Activated CD8-positive, alpha-beta memory T cell treated with anti-CD3 and anti-CD28 coated beads, Interleukin-2, amount 10 ng/mL, durations not matched to agents 7 days and 5 days (primary cell): ENCODE measurements around the gene ART4. TPM values are rescaled to one million over a fixed set of nuclear protein-coding genes. Genes with fewer than 3 reads are reported as not detected.

Experiments
- ATAC-seq: fragments of 150-1000 bp; cut with Tn5 transposase; one replicate; pipeline ENCODE4 v1.10.0; 2021; ENCODE audit warnings: moderate library complexity
- CTCF ChIA-PET: fragments of 350-600 bp; sonication (Branson Sonifier 250); formaldehyde crosslinking; loops from one replicate; lab custom pipeline; 2021; ENCODE audit warnings: antibody characterized with exemption; lab: Charles Lee
- DNase-seq: peaks from one replicate; pipeline ENCODE4 v3.0.0-alpha.2; 2020
- H3K27ac Mint-ChIP-seq: one replicate; pipeline ENCODE4 v1.8.0; 2021; ENCODE audit warnings: mild to moderate bottlenecking, mixed read lengths
- H3K27me3 Mint-ChIP-seq: one replicate; pipeline ENCODE4 v1.8.0; 2021; ENCODE audit warnings: mixed read lengths
- H3K36me3 Mint-ChIP-seq: one replicate; pipeline ENCODE4 v1.8.0; 2021; ENCODE audit warnings: mild to moderate bottlenecking, mixed read lengths
- H3K4me1 Mint-ChIP-seq: one replicate; pipeline ENCODE4 v1.8.0; 2021; ENCODE audit warnings: mixed read lengths
- H3K4me3 Mint-ChIP-seq: one replicate; pipeline ENCODE4 v1.8.0; 2021; ENCODE audit warnings: mild to moderate bottlenecking, moderate library complexity, mixed read lengths
- H3K9me3 Mint-ChIP-seq: one replicate; pipeline ENCODE4 v1.8.0; 2022; ENCODE audit warnings: low read depth, mixed read lengths
- total RNA-seq, 2 experiments: library from RNA; stranded (reverse); gene quantifications; one replicate each; pipeline ENCODE4 v1.2.3, GENCODE V29; 2021

ART4 gene
- total RNA-seq, 2 experiments from 2014 or later: not detected

- DNase-seq (no peak), ATAC-seq (no peak)
- H3K27ac Mint-ChIP-seq: no peak overlapping the region
- no peaks in the 10 kb centered on the region for H3K27me3 Mint-ChIP-seq
- CTCF ChIA-PET: no interaction called here
- H3K36me3 Mint-ChIP-seq: peaks cover 49% of the 10 kb centered on the region
- H3K4me1 Mint-ChIP-seq: peaks cover 5% of the 10 kb centered on the region
- H3K9me3 Mint-ChIP-seq: no peaks in the 10 kb centered on the region
- H3K4me3 Mint-ChIP-seq: no peak overlapping the region
These were observed 57.8 kb downstream of the ART4 start for GRCh38 chr12:14785568-14785967.

DNA sequence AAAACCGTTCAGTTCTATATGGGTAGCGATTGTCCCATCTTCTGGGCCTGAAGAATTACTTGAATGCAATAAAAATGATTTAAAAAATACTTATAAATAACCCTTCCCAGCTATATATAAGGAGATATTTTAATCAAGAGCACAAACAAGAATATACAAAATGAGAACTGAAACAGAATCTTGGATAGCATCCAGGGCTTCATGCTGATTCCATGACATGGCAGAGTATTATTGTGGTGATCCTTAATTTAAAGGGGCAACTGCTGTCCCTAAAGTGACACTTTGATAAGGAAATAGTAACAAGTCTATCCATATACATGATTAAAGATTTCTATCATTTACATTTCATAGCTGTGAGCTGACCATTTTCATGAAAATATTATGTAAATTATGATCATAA is 58.9 kb downstream of the ART4 start:
- H3K27ac Mint-ChIP-seq: no peak overlapping the region
- DNase-seq (no peak), ATAC-seq (no peak)
- peaks cover 10% of the 10 kb centered on the region for H3K4me1 Mint-ChIP-seq
- CTCF ChIA-PET: interaction anchor here (1.0 kb wide), 1 partner anchor 211 kb away, joined by 3 read pairs; no protein-coding TSS in a partner anchor
- no peaks in the 10 kb centered on the region for H3K27me3 Mint-ChIP-seq
- no peaks in the 10 kb centered on the region for H3K9me3 Mint-ChIP-seq
- no peak overlapping the region for H3K4me3 Mint-ChIP-seq
- H3K36me3 Mint-ChIP-seq: peaks cover 38% of the 10 kb centered on the region

- CTCF ChIA-PET: interaction anchor here (1.2 kb wide), 1 partner anchor 20 kb away, joined by 3 read pairs; no protein-coding TSS in a partner anchor
- ATAC-seq (no peak), DNase-seq (no peak)
- H3K4me1 Mint-ChIP-seq: peaks cover 11% of the 10 kb centered on the region
- H3K27ac Mint-ChIP-seq: no peak overlapping the region
- H3K4me3 Mint-ChIP-seq: no peak overlapping the region
- H3K27me3 Mint-ChIP-seq: no peaks in the 10 kb centered on the region
- H3K36me3 Mint-ChIP-seq: peaks cover 27% of the 10 kb centered on the region
- no peaks in the 10 kb centered on the region for H3K9me3 Mint-ChIP-seq
These were observed 60.6 kb downstream of the ART4 start for GRCh38 chr12:14782756-14783155.

GRCh38 chr12:14781563-14781962 is 61.8 kb downstream of the ART4 start:
- DNase-seq (no peak), ATAC-seq (no peak)
- CTCF ChIA-PET: interaction anchor here (0.9 to 1.2 kb wide), 3 partner anchors 9 to 214 kb away, joined by 3 read pairs; no protein-coding TSS in a partner anchor
- Mint-ChIP-seq H3K27me3 (no peaks in the 10 kb centered on the region), H3K9me3 (no peaks in the 10 kb centered on the region), H3K4me3 (no peak overlapping the region), H3K27ac (no peak overlapping the region), H3K4me1 (peaks cover 15% of the 10 kb centered on the region), H3K36me3 (peaks cover 17% of the 10 kb centered on the region)

GRCh38 chr12:14780859-14781258 is 62.5 kb downstream of the ART4 start:
- DNase-seq (no peak), ATAC-seq (no peak)
- no peaks in the 10 kb centered on the region for H3K27me3 Mint-ChIP-seq
- no peaks in the 10 kb centered on the region for H3K9me3 Mint-ChIP-seq
- peaks cover 16% of the 10 kb centered on the region for H3K36me3 Mint-ChIP-seq
- no peak overlapping the region for H3K27ac Mint-ChIP-seq
- CTCF ChIA-PET: interaction anchor here (1.0 kb wide), 2 partner anchors 11 to 13 kb away, joined by 3 read pairs; no protein-coding TSS in a partner anchor
- H3K4me1 Mint-ChIP-seq: peaks cover 22% of the 10 kb centered on the region
- H3K4me3 Mint-ChIP-seq: no peak overlapping the region

GRCh38 chr12:14779834-14780233 is 63.5 kb downstream of the ART4 start:
- no peak overlapping the region for H3K27ac Mint-ChIP-seq
- CTCF ChIA-PET: interaction anchor here (0.6 to 1.0 kb wide), 2 partner anchors 24 to 930 kb away, joined by 3 read pairs; partner anchors contain the start of genes C12orf60 and WBP11
- ATAC-seq: no peak

GRCh38 chr12:14777271-14777670 is 66.1 kb downstream of the ART4 start:
- CTCF ChIA-PET: interaction anchor here (1.2 to 2.1 kb wide), 3 partner anchors 54 to 218 kb away, joined by 4 to 9 read pairs (median 4); no protein-coding TSS in a partner anchor
- H3K9me3 Mint-ChIP-seq: no peaks in the 10 kb centered on the region
- peaks cover 1% of the 10 kb centered on the region for H3K36me3 Mint-ChIP-seq
- DNase-seq (no peak), ATAC-seq (no peak)
- H3K4me1 Mint-ChIP-seq: peaks cover 37% of the 10 kb centered on the region
- H3K4me3 Mint-ChIP-seq: no peak overlapping the region
- H3K27ac Mint-ChIP-seq: no peak overlapping the region
- H3K27me3 Mint-ChIP-seq: no peaks in the 10 kb centered on the region

More at GRCh38 chr12:14779834-14780233, 63.5 kb downstream of the ART4 start:
- no peaks in the 10 kb centered on the region for H3K27me3 Mint-ChIP-seq
- DNase-seq: no peak
- peaks cover 27% of the 10 kb centered on the region for H3K4me1 Mint-ChIP-seq
- H3K36me3 Mint-ChIP-seq: peaks cover 10% of the 10 kb centered on the region
- H3K9me3 Mint-ChIP-seq: no peaks in the 10 kb centered on the region
- no peak overlapping the region for H3K4me3 Mint-ChIP-seq

GRCh38 chr12:14776236-14776961 is 66.9 kb downstream of the ART4 start:
- Mint-ChIP-seq H3K36me3 (peaks cover 1% of the 10 kb centered on the region), H3K27ac (no peak overlapping the region), H3K4me3 (peak overlapping the region; percentile 90), H3K4me1 (peaks cover 43% of the 10 kb centered on the region), H3K27me3 (no peaks in the 10 kb centered on the region), H3K9me3 (no peaks in the 10 kb centered on the region)
- ATAC-seq (no peak), DNase-seq (no peak)
- CTCF ChIA-PET: interaction anchor here (1.6 to 7.7 kb wide), 6 partner anchors 26 to 219 kb away, joined by 4 to 81 read pairs (median 10); partner anchors contain the start of genes C12orf60 and WBP11

DNA sequence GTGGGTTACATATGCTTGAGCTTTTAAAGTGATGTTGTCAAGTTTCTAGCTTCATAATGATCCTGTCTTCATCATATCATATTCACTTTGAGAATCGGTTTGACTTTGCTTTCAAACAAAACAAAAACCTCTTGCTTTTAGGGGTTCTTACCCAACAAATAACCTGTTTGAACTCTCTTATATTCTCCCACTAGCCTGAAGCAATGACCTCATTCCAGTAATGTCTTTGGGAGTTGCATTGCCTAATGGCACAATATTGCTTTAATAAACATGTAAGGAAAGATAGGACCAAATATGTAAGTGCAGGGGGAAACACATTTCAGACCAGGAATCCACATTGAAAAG is 67.7 kb downstream of the ART4 start:
- H3K27ac Mint-ChIP-seq: peak overlapping the region; percentile 99
- H3K4me3 Mint-ChIP-seq: peak overlapping the region; percentile 90
- no peaks in the 10 kb centered on the region for H3K9me3 Mint-ChIP-seq
- peaks cover 39% of the 10 kb centered on the region for H3K4me1 Mint-ChIP-seq
- CTCF ChIA-PET: interaction anchor here (0.7 to 7.7 kb wide), 11 partner anchors 16 to 220 kb away, joined by 3 to 81 read pairs (median 4); partner anchors contain the start of genes C12orf60 and WBP11
- H3K27me3 Mint-ChIP-seq: no peaks in the 10 kb centered on the region
- DNase-seq (no peak), ATAC-seq (no peak)
- peaks cover 2% of the 10 kb centered on the region for H3K36me3 Mint-ChIP-seq

Other genes with a start within 250 kb of the ART4 start
- gene GUCY2C, start 146.9 kb downstream of the ART4 start, total RNA-seq: not detected
- 100 to 1,000 TPM; 102 to 116 TPM for gene WBP11, start 40.0 kb downstream of the ART4 start, total RNA-seq
- 1 to 10 TPM; 1.6 to 1.9 TPM for gene C12orf60, start 39.9 kb downstream of the ART4 start, total RNA-seq
- gene SMCO3, start 29.3 kb downstream of the ART4 start, total RNA-seq: not detected
- gene MGP, start 42.3 kb upstream of the ART4 start, total RNA-seq: not detected
- 1 to 10 TPM; 5.4 to 7.7 TPM for gene ERP27, start 95.0 kb upstream of the ART4 start, total RNA-seq
- 1,000 to 10,000 TPM; 1,208 to 1,284 TPM for gene ARHGDIB, start 118.1 kb upstream of the ART4 start, total RNA-seq
- not detected for gene PDE6H, start 129.5 kb upstream of the ART4 start, total RNA-seq